GM18951 (cell line): ENCODE measurements around the gene TAF3.

Experiments
- POLR2A ChIP-seq: IDR thresholded peaks from 4 replicates; pipeline ENCODE4 v1.6.1; 2011; ENCODE audit warnings: mild to moderate bottlenecking; ENCODE audit not compliant: insufficient read length, insufficient read depth; ENCODE audit errors: extremely low read depth
- in situ Hi-C: fragments of 300-500 bp; cut with MboI; formaldehyde crosslinking; loops from one replicate; pipeline ENCODE4 v1.12.0; 2022; ENCODE audit warnings: low sequenced_read_pairs, mixed read lengths, inconsistent platforms; ENCODE audit not compliant: unreplicated experiment

TAF3 gene

GRCh38 chr10:8057636-8058273 lies 239.4 kb downstream of the TAF3 start:
- TF ChIP-seq POLR2A: no peak
- in situ Hi-C loops: no loop called here

- in situ Hi-C loops: no loop called here
- TF ChIP-seq POLR2A: no peak
These were observed 240.2 kb downstream of the TAF3 start for GRCh38 chr10:8058274-8059111.

DNA sequence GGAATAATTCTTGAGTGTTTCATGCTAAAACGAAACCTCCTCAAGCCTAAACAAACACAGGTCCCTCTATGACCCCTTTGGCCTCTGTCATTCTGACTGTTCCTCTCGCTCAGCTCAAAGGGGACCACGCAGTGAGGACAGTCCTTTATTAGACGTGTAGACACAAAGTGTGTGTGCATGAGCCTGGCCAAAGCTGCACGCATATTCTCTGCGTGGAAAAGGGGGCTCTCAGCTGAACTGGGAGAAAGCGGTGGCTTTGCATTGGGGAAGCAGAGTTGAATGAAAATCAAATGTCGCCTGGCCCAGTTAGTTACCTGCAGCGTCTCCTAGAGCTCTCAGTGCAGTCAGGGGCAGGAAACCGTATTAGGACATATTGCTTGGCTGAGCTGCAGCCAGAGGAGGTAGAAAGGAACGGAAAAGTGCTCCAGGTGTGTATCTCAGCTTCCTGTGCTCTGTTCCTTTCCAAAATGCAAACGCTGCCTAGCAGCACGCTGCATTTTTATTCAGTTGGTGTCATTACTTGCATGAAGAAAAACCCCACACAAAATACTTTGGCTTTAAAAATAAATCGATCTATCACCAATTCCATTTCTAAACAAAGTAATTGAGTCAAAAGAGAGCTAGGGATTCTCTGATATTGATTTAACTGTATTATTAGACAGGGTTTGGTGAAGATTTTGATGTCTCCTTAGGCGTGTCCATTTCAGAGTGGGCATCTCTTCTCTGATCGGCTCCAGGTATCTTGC lies 241.1 kb downstream of the TAF3 start:
- in situ Hi-C loops: no loop called here

DNA sequence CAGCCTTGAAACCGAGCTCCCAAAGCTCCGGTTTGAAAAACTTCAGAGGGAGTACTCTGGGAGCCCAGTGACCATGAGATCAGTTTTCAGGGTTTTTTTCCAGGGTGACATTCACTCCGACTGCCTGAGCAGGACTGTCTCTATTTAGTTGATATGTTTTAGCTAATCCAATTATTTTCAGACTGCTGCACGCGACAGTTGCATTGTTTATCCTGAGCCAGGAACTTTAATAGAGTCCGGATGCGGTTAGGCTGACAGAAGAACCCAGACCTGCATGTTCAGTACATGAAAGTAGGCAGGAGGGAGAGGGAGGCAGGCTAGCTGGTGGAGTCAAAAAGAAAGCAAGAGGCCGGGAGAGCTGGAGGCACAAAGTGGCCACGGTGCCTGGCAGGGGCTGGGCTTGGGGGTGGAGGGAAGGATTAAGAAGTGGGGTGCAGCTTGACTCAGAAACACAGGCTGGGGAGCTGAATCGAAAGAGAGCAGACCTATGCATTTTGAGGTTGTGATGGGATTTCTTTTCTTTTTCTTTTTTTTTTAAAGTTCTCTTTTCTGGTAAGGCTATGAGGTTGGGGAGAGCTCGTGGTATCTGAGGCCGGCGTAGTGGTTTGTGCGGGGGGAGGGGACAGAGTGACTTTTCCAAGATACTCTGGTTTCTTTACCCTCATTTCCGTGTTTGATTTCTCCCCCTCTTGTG lies 241.9 kb downstream of the TAF3 start:
- in situ Hi-C loops: no loop called here
- TF ChIP-seq POLR2A: peak; percentile 21

More for the DNA sequence above, 241.1 kb downstream of the TAF3 start:
- TF ChIP-seq POLR2A: no peak

GRCh38 chr10:8060704-8061121 lies 242.4 kb downstream of the TAF3 start:
- in situ Hi-C loops: no loop called here
- no peak for TF ChIP-seq POLR2A

DNA sequence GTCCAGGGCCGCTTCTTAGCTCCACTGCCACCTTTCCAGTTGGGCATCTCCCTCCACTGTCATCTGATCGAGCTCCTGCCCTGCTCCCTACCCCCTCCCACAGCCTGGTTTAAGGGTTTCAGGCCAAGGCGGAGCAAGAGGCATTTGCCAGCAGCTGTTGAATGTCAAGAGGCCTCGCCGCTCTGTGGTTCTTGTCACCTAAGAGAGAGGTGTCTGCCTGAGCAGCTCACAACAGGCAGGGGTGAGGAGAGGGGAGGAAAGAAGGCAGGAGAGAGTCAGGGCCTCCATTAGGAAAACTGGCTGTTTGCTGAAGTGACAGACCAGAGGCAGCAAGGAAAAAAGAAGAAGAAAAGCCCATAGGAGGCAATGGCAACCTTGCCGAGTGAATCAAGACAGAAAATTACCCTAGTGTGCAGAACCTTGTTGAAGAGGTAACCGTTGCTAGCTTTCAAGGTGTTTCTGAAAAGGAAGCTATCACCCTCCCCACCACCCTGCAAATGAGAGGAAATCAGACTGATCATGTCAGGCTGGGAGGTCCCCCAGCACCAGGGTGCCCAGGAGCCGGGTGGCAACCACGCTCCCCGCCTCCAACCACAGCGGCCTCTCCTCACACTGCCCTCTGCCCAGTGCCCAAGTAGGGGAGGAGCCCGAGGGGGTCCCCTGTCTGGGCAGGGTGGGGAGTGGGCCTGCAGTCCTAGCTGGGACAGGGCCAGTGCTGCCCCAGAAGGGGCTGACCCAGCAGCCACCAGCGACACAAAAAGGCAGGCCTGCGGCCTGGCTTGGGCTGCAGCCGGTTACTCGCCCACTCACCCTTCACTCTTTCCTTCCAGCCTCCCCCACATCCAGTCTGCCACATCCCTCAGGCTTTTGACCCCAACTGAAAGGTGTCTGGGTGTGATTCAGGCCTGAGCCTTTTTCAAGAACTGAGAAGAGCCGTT lies 243.2 kb downstream of the TAF3 start:
- no peak for TF ChIP-seq POLR2A
- in situ Hi-C loops: no loop called here

DNA sequence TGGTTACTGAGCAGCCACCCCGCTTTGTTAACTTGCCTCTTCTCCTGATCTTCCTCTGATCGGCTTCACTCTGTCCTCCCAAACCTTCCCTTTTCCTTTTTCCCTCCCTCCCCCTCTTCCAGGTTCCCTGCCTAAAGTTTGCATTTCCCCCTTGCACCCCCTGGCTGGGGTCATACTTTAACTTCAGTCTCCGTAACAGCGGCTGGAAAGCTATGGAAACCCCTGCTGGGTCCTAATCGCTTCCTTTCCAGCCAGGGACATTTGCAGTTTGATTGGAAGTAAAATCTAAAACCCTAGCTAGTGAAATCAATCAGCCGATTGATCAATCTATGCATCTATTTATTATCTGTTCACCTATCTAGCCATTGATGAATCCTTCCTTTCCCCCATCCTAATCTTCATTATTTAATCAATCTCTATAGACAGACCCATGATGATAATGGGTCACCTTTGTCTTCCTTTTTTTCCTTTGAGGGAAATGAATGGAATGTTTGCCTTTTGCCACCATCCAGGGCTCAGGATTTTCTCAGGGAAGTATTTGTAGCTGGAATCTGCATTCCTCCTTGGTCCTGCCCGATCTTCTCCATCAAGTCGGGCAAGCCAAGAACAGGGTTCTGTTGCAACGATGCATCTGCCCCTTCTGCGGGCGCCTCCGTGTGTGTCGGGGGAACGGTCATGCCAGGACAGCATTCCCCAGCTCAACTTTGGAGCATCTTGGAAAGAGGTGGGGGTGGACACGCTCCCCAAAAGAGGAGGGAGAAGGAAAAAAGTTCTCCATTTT lies 245.0 kb downstream of the TAF3 start:
- no peak for TF ChIP-seq POLR2A
- in situ Hi-C loops: no loop called here

- in situ Hi-C loops: no loop called here
- TF ChIP-seq POLR2A: no peak
These were observed 245.6 kb downstream of the TAF3 start for GRCh38 chr10:8063935-8064334.

GRCh38 chr10:8064436-8064835 lies 246.1 kb downstream of the TAF3 start:
- in situ Hi-C loops: no loop called here
- no peak for TF ChIP-seq POLR2A

DNA sequence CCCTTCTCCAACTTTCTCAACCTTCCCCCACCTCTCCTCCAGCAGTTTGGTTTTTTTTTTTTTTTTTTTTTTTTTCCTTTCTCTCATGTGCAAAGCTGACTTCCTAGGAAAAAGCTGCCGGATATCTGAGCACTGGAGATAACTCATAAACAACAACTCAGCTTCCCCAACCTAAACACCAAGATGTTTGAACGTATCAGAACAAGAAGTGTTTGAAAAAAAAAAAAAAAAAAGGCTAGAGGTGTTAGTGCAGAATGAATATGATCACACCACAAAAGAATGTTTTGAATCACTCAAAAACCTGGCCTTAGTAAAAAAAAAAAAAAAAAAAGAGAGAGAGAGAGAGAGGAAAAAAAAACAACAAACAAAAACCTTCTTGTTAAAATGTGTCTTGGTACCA lies 247.3 kb downstream of the TAF3 start:
- in situ Hi-C loops: no loop called here
- TF ChIP-seq POLR2A: no peak

- in situ Hi-C loops: no loop called here
- TF ChIP-seq POLR2A: no peak
These were observed 247.8 kb downstream of the TAF3 start for GRCh38 chr10:8066124-8066523.
